A549 treated with AZD9567 at 1 μM for 4 hours (cell line): ENCODE results near the gene METTL6. TPM values are rescaled to one million over a fixed set of nuclear protein-coding genes. Genes with fewer than 3 reads are reported as not detected.

Source experiments
- total RNA-seq: library from RNA; stranded (reverse); fragments of 200-300 nt; extraction: Qiagen RNA extraction; gene quantifications from 5 replicates; pipeline ENCODE4 v1.2.3, GENCODE V29; 2022; ENCODE audit not compliant: insufficient read depth

The METTL6 gene, protein sequence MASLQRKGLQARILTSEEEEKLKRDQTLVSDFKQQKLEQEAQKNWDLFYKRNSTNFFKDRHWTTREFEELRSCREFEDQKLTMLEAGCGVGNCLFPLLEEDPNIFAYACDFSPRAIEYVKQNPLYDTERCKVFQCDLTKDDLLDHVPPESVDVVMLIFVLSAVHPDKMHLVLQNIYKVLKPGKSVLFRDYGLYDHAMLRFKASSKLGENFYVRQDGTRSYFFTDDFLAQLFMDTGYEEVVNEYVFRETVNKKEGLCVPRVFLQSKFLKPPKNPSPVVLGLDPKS
- 23.1 to 28.3 TPM (median 27.2 TPM) in 5 replicates for total RNA-seq

DNA sequence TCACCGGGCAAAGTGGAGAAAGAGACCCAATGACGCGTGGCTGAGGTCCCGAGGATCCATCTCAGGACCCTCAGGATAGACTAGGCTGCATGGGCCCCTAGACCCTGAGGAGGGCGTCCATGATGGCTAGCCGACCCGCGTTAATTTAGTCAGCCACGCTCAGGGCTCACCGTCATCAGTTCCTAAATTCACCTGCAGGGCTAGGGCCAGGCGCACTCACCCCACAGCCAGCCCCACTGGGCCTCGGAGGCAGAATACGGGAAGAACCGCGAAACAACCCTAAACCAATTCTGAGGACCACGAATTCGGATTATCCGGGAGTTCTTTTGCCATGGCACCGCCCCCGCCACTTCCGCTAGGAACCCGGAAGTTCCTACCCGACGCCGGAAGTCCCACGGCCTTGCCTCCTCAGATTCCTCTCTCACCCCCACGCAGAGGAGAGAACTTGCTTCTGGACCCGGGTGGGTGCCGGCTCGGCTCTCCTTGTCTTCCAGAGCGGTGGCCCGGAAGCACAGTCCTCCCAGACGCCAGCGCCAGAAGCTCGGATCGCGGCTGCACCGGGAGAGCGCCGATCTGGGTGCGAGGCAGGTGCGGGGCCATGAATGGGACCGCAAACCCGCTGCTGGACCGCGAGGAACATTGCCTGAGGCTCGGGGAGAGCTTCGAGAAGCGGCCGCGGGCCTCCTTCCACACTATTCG, at the start of gene METTL6, which contains the start of gene EAF1:
TSS of gene METTL6 (minus strand) at position 363 of the 699 bp plus-strand sequence. CDS start 1,033 bp downstream, outside the sequence.
TSS of gene EAF1 (plus strand) at position 417 of the 699 bp plus-strand sequence. CDS start at position 599, 182 bp downstream.

Other genes with a start within 250 kb of the METTL6 start
- gene CAPN7, start 221.3 kb downstream of the METTL6 start, total RNA-seq = 22.2 to 39.6 TPM (median 25.9 TPM) in 5 replicates
- 17.7 to 18.8 TPM (median 17.8 TPM) in 5 replicates for gene SH3BP5, start 95.0 kb downstream of the METTL6 start, total RNA-seq
- gene EAF1, start 54 bp upstream of the METTL6 start, total RNA-seq = 14.4 to 18.3 TPM (median 15.9 TPM) in 5 replicates
- 0.21 to 0.58 TPM (median 0.39 TPM) in 4 of 5 replicates, not detected in the other for gene COLQ, start 94.2 kb upstream of the METTL6 start, total RNA-seq
- gene HACL1, start 174.0 kb upstream of the METTL6 start, total RNA-seq = 22.3 to 31.1 TPM (median 23.3 TPM) in 5 replicates
- 14.0 to 18.3 TPM (median 16.3 TPM) in 5 replicates for gene BTD, start 174.2 kb upstream of the METTL6 start, total RNA-seq